Activated CD4-positive, alpha-beta memory T cell treated with anti-CD3 and anti-CD28 coated beads for 36 hours (primary cell): ENCODE measurements around the gene LRCOL1. TPM values are rescaled to one million over a fixed set of nuclear protein-coding genes. Genes with fewer than 3 reads are reported as not detected.
"Not testable (repeated sequence)": the region's sequence is repeated elsewhere in the genome, so short reads cannot be mapped to it uniquely, and the experiment has no call there.

Experiments
- CTCF ChIA-PET: fragments of 350-600 bp; sonication (Branson Sonifier 250); formaldehyde crosslinking; loops from one replicate; lab custom pipeline; 2021; ENCODE audit warnings: antibody characterized with exemption, inconsistent platforms; lab: Charles Lee
- POLR2A ChIA-PET: fragments of 350-600 bp; sonication (Branson Sonifier 250); formaldehyde crosslinking; loops from one replicate; lab custom pipeline; 2021; ENCODE audit warnings: antibody characterized with exemption; lab: Charles Lee
- DNase-seq: peaks from one replicate; pipeline ENCODE4 v3.0.0-alpha.2; 2020
- H3K27ac Mint-ChIP-seq: one replicate; pipeline ENCODE4 v1.8.0; 2021; ENCODE audit warnings: mixed read lengths
- H3K27me3 Mint-ChIP-seq: one replicate; pipeline ENCODE4 v1.8.0; 2021; ENCODE audit warnings: mixed read lengths
- H3K36me3 Mint-ChIP-seq: one replicate; pipeline ENCODE4 v1.8.0; 2021; ENCODE audit warnings: mixed read lengths
- H3K4me1 Mint-ChIP-seq: one replicate; pipeline ENCODE4 v1.8.0; 2021; ENCODE audit warnings: low read depth, mixed read lengths
- H3K4me3 Mint-ChIP-seq: one replicate; pipeline ENCODE4 v1.8.0; 2021; ENCODE audit warnings: mild to moderate bottlenecking, mixed read lengths
- H3K9me3 Mint-ChIP-seq: one replicate; pipeline ENCODE4 v1.8.0; 2021; ENCODE audit warnings: mixed read lengths
- intact Hi-C: fragments of 100-400 bp; cut with micrococcal nuclease; formaldehyde crosslinking; loops from one replicate; pipeline ENCODE4 v1.15.1; 2023
- total RNA-seq, 2 experiments: library from RNA; stranded (reverse); gene quantifications; one replicate each; pipeline ENCODE4 v1.2.3, GENCODE V29; 2021

The LRCOL1 gene
- total RNA-seq, 2 experiments from 2014 or later: not detected

- no peaks in the 10 kb centered on the region for H3K36me3 Mint-ChIP-seq
- no peak overlapping the region for H3K27ac Mint-ChIP-seq
- H3K27me3 Mint-ChIP-seq: peaks cover 54% of the 10 kb centered on the region
- no peak for DNase-seq
- intact Hi-C loops: no loop called here
- H3K4me3 Mint-ChIP-seq: no peak overlapping the region
- CTCF ChIA-PET: interaction anchor here (2.3 kb wide), 1 partner anchor 11 kb away, joined by 9 read pairs; no protein-coding TSS in a partner anchor
- peaks cover 19% of the 10 kb centered on the region for H3K4me1 Mint-ChIP-seq
- POLR2A ChIA-PET: no interaction called here
- no peaks in the 10 kb centered on the region for H3K9me3 Mint-ChIP-seq
Measured at GRCh38 chr12:132603240-132604150, 6.9 kb downstream of the LRCOL1 start.

- Mint-ChIP-seq H3K4me3 (no peak overlapping the region), H3K36me3 (no peaks in the 10 kb centered on the region), H3K27me3 (peaks cover 50% of the 10 kb centered on the region), H3K9me3 (no peaks in the 10 kb centered on the region), H3K27ac (no peak overlapping the region), H3K4me1 (peaks cover 21% of the 10 kb centered on the region)
- DNase-seq: no peak
- ChIA-PET POLR2A (no interaction called here), CTCF (no interaction called here)
- intact Hi-C loops: no loop called here
Measured at GRCh38 chr12:132602572-132603239, 7.7 kb downstream of the LRCOL1 start.

GRCh38 chr12:132601171-132601883 is 9.1 kb downstream of the LRCOL1 start:
- peak overlapping the region; percentile 24 for H3K4me3 Mint-ChIP-seq
- ChIA-PET POLR2A (no interaction called here), CTCF (interaction anchor here (0.6 to 3.4 kb wide), 4 partner anchors 9 to 60 kb away, joined by 3 to 22 read pairs (median 6); partner anchors contain the start of gene LRCOL1)
- H3K4me1 Mint-ChIP-seq: peaks cover 27% of the 10 kb centered on the region
- DNase-seq: no peak
- intact Hi-C loops: no loop called here
- H3K9me3 Mint-ChIP-seq: no peaks in the 10 kb centered on the region
- no peaks in the 10 kb centered on the region for H3K36me3 Mint-ChIP-seq
- no peak overlapping the region for H3K27ac Mint-ChIP-seq
- H3K27me3 Mint-ChIP-seq: peaks cover 50% of the 10 kb centered on the region

- Mint-ChIP-seq H3K4me3 (peak overlapping the region; percentile 59), H3K27me3 (peaks cover 54% of the 10 kb centered on the region), H3K27ac (no peak overlapping the region), H3K36me3 (no peaks in the 10 kb centered on the region), H3K4me1 (peaks cover 27% of the 10 kb centered on the region), H3K9me3 (no peaks in the 10 kb centered on the region)
- ChIA-PET CTCF (interaction anchor here (0.9 to 3.4 kb wide), 4 partner anchors 10 to 16 kb away, joined by 3 to 22 read pairs (median 6); partner anchors contain the start of gene LRCOL1), POLR2A (no interaction called here)
- peak; percentile 62 for DNase-seq
- intact Hi-C loops: loop anchor here (1.0 kb wide), 1 partner anchor 15 kb away; no protein-coding TSS in a partner anchor
Measured at GRCh38 chr12:132600048-132601032, 10.0 kb downstream of the LRCOL1 start.

GRCh38 chr12:132599502-132599901 is 10.9 kb downstream of the LRCOL1 start:
- H3K4me3 Mint-ChIP-seq, POLR2A ChIA-PET, intact Hi-C loops, H3K9me3 Mint-ChIP-seq, H3K36me3 Mint-ChIP-seq, H3K27ac Mint-ChIP-seq, DNase-seq: not testable (repeated sequence)
- Mint-ChIP-seq H3K27me3 (peaks cover 50% of the 10 kb centered on the region), H3K4me1 (peaks cover 27% of the 10 kb centered on the region)
- CTCF ChIA-PET: interaction anchor here (0.9 to 3.4 kb wide), 3 partner anchors 11 to 17 kb away, joined by 3 to 22 read pairs (median 9); partner anchors contain the start of gene LRCOL1

- no peak overlapping the region for H3K27ac Mint-ChIP-seq
- intact Hi-C loops: no loop called here
- peaks cover 24% of the 10 kb centered on the region for H3K4me1 Mint-ChIP-seq
- no peak for DNase-seq
- H3K4me3 Mint-ChIP-seq: peak overlapping the region; percentile 56
- no peaks in the 10 kb centered on the region for H3K36me3 Mint-ChIP-seq
- H3K9me3 Mint-ChIP-seq: no peaks in the 10 kb centered on the region
- peaks cover 48% of the 10 kb centered on the region for H3K27me3 Mint-ChIP-seq
- ChIA-PET POLR2A (no interaction called here), CTCF (no interaction called here)
Measured at GRCh38 chr12:132597333-132598316, 12.8 kb downstream of the LRCOL1 start.

GRCh38 chr12:132596016-132596415 is 14.4 kb downstream of the LRCOL1 start:
- Mint-ChIP-seq H3K27ac (no peak overlapping the region), H3K4me1 (peaks cover 23% of the 10 kb centered on the region), H3K27me3 (peaks cover 39% of the 10 kb centered on the region), H3K9me3 (no peaks in the 10 kb centered on the region), H3K36me3 (no peaks in the 10 kb centered on the region), H3K4me3 (no peak overlapping the region)
- ChIA-PET POLR2A (no interaction called here), CTCF (interaction anchor here (1.7 to 1.8 kb wide), 2 partner anchors 18 to 35 kb away, joined by 4 to 9 read pairs; no protein-coding TSS in a partner anchor)
- intact Hi-C loops: no loop called here
- no peak for DNase-seq

- no peak overlapping the region for H3K4me3 Mint-ChIP-seq
- peaks cover 32% of the 10 kb centered on the region for H3K27me3 Mint-ChIP-seq
- H3K36me3 Mint-ChIP-seq: no peaks in the 10 kb centered on the region
- ChIA-PET POLR2A (no interaction called here), CTCF (interaction anchor here (1.7 to 1.8 kb wide), 2 partner anchors 19 to 34 kb away, joined by 4 to 9 read pairs; no protein-coding TSS in a partner anchor)
- no peaks in the 10 kb centered on the region for H3K9me3 Mint-ChIP-seq
- no peak overlapping the region for H3K27ac Mint-ChIP-seq
- intact Hi-C loops: no loop called here
- DNase-seq: no peak
- peaks cover 17% of the 10 kb centered on the region for H3K4me1 Mint-ChIP-seq
Measured at GRCh38 chr12:132595183-132595582, 15.2 kb downstream of the LRCOL1 start.

- Mint-ChIP-seq H3K4me1 (peaks cover 11% of the 10 kb centered on the region), H3K9me3 (no peaks in the 10 kb centered on the region), H3K27ac (no peak overlapping the region), H3K36me3 (no peaks in the 10 kb centered on the region), H3K27me3 (peaks cover 25% of the 10 kb centered on the region), H3K4me3 (no peak overlapping the region)
- DNase-seq: peak; percentile 32
- ChIA-PET CTCF (no interaction called here), POLR2A (no interaction called here)
- intact Hi-C loops: no loop called here
Measured at GRCh38 chr12:132593938-132594358, 16.4 kb downstream of the LRCOL1 start.

- CTCF ChIA-PET: interaction anchor here (1.3 kb wide), 1 partner anchor 21 kb away, joined by 3 read pairs; no protein-coding TSS in a partner anchor
- intact Hi-C loops: no loop called here
- peaks cover 21% of the 10 kb centered on the region for H3K27me3 Mint-ChIP-seq
- no peak overlapping the region for H3K4me3 Mint-ChIP-seq
- DNase-seq: no peak
- H3K27ac Mint-ChIP-seq: no peak overlapping the region
- H3K9me3 Mint-ChIP-seq: no peaks in the 10 kb centered on the region
- H3K4me1 Mint-ChIP-seq: peaks cover 8% of the 10 kb centered on the region
- POLR2A ChIA-PET: no interaction called here
- no peaks in the 10 kb centered on the region for H3K36me3 Mint-ChIP-seq
Measured at GRCh38 chr12:132593521-132593920, 16.9 kb downstream of the LRCOL1 start.
